NCI-H187 (cell line): ENCODE results near the gene P2RX1.
"Not testable (repeated sequence)": the region's sequence is repeated elsewhere in the genome, so short reads cannot be mapped to it uniquely, and the experiment has no call there.

Experiments used
- DNase-seq, 2 experiments: peaks; one replicate each; lab custom pipeline; 2025; lab: John Stamatoyannopoulos, UW

Gene P2RX1

DNA sequence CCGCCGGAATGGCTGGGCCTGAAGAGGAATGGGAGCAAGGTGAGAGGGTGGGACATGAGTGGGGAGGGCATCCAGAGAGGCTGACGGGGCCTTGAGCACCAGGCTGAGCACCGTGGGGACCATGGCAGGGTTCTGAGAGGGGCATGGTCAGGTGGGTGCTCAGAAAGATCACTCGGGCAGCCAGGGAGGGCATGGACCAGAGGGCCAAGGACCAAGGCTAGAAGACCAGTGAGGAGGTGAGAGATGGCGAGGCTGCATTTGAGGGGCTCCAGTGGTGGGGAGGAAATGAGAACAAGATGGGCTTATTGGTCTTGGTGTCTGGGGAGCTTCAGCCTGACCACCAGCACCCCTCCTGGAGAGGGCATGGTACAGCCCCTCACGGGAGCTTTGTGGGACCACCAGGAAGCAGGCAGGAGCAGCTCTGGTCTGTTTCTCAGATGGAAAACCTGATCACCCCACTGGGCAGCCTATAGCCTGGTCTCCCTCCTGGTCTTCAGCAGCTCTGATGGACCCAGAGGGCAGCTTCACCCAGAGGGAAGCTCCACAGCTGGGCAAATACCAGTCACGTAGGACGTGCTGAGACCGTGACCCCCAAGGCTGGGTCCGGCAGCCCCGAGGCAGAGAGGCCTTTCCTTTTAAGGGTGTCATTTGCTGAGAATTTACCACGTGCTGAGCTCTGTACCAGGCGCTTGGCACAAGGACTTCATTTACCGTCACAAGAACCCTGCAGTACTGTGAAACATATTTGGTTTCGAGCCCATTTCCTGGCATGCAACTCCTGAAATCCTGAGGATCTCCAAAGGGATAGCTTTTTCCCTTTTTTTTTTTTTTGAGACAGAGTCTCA lies 58.8 kb downstream of the P2RX1 start:
- DNase-seq: no peak

DNA sequence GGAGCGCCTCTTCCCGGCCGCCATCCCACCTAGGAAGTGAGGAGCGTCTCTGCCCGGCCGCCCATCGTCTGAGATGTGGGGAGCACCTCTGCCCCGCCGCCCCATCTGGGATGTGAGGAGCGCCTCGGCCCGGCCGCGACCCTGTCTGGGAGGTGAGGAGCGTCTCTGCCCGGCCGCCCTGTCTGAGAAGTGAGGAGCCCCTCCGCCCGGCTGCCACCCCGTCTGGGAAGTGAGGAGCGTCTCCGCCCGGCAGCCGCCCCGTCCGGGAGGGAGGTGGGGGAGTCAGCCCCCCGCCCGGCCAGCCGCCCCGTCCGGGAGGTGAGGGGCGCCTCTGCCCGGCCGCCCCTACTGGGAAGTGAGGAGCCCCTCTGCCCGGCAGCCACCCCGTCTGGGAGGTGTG lies 62.1 kb downstream of the P2RX1 start:
- not testable (repeated sequence) for DNase-seq

GRCh38 chr17:3852561-3852960 lies 63.7 kb downstream of the P2RX1 start:
- no peak for DNase-seq

- no peak for DNase-seq
These were observed 64.7 kb downstream of the P2RX1 start for GRCh38 chr17:3851461-3852100.

DNA sequence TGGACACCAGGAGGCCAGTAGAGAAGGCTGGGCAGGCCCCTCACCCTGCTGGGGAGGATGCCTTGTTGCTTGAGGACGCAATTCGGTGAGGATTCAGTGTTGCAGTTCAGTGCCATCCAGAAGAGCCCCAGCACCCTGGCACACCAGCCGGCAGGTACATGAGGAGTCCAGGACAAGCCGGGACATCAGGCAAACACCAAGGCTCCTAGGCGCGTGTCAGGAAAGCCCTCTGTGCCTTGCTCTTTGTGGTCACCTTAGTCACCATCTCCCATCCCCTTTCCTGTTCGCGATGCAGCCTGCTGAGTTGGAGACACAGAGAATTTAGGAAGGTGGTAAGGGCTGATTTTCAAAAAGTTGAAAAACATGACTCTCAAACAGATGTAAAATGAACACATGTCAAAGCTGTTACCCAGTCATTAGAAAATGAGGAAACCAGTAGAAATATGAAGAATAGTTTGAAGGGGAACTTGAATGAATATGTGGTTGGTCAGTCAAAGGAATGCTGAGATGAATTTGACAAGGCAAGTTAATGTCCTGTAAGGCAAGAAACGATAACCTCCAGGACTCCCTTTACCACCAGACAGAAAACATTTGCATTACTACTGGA lies 67.9 kb downstream of the P2RX1 start:
- DNase-seq: no peak

DNA sequence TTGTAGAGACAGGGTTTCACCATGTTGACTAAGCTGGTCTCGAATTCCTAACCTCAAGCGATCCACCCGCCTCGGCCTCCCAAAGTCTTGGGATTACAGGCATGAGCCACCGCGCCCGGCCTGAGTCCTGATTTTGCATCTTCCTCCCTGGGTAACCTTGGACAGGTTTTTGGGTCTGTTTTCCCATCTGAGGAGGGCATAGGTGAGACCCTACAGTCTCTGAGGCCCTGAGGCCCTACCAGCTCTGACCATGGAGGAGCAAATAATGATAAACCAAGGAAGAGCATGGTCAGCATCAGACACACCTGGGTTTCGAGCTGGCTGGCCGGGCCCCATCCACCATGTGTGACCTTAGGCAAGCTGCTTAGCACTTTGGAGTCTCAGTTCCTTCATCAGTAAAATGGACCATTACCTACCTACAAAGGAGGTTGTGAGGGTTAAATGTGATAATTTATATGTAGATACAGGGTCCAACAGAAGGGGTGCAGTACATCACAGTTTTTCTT lies 69.0 kb downstream of the P2RX1 start:
- no peak for DNase-seq
